ELR (cell line): Measurements from ENCODE around the gene CNOT8.
"Not testable (repeated sequence)": the region's sequence is repeated elsewhere in the genome, so short reads cannot be mapped to it uniquely, and the experiment has no call there.

Experiments used
- DNase-seq: peaks from one replicate; pipeline ENCODE4 v3.0.0-alpha.2; 2015; ENCODE audit warnings: low read depth

Gene CNOT8

GRCh38 chr5:154865466-154866184 lies 7.2 kb downstream of the CNOT8 start:
- DNase-seq: no peak

DNA sequence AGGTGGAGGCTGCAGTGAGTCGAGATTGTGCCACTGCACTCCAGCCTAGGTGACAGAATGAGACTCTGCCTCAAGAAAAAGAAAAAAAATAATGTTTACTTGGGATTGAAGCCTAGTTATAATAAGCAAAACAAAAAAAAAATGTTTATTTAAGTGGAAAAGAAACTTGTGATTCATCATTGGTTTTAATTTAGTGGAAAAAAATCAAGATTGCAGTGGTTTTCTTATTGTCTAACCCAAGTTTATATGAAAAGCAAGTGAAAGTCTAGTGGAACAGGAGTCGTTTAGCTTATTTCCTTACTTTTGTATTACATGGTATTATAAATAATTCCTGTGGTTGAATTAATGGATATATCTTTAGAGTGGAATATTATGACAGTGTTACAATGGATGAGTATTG lies 8.4 kb downstream of the CNOT8 start:
- DNase-seq: no peak

DNA sequence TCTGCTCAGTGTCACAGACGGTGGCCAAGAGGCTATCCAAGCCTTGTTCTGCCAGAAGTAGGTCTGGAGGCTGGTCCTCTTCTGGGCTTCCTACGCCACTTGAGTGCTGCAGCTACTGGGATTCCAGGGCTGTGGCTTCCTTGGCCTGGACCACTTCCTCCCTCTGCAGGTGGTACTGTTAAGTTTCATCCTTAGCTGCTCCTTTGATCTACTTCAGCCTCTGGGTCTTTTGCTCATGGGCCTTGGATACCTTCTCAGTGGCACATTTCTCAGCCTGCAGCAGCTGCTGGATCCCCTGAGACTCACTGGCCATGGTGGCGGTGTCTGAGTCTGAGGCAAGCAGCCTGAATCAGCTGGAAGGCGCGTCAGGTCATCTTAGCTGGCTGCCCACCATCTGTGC lies 10.3 kb downstream of the CNOT8 start:
- peak; percentile 33 for DNase-seq

- DNase-seq: no peak
Observed at GRCh38 chr5:154871734-154872133, 13.3 kb downstream of the CNOT8 start.

- DNase-seq: no peak
Observed at GRCh38 chr5:154873791-154874331, 15.4 kb downstream of the CNOT8 start.

GRCh38 chr5:154878642-154879335 lies 20.4 kb downstream of the CNOT8 start:
- peak; percentile 22 for DNase-seq

- DNase-seq: no peak
Observed at GRCh38 chr5:154881986-154882385, 23.6 kb downstream of the CNOT8 start.

GRCh38 chr5:154884424-154884823 lies 26.0 kb downstream of the CNOT8 start:
- DNase-seq: no peak

GRCh38 chr5:154885439-154885838 lies 27.0 kb downstream of the CNOT8 start:
- no peak for DNase-seq

- peak; percentile 10 for DNase-seq
Observed at GRCh38 chr5:154892369-154892771, 33.9 kb downstream of the CNOT8 start.

DNA sequence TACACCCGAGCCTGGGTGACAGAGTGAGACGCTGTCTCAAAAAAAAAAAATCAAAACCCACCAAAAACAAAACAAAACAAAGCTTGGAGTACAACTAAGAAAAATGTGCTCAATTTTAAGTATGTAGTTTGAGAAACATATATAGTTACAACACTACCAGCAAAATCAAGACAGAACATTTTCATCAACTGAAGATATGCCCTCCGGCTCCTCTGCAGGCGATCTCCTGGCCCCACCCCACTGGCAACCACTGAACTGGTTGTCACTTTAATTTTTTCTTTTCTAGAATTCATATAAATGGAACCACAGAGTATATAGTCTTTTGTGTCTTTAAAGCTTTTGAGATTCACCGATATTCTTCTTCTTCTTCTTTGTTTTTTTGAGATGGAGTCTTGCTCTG lies 35.0 kb downstream of the CNOT8 start:
- no peak for DNase-seq

DNA sequence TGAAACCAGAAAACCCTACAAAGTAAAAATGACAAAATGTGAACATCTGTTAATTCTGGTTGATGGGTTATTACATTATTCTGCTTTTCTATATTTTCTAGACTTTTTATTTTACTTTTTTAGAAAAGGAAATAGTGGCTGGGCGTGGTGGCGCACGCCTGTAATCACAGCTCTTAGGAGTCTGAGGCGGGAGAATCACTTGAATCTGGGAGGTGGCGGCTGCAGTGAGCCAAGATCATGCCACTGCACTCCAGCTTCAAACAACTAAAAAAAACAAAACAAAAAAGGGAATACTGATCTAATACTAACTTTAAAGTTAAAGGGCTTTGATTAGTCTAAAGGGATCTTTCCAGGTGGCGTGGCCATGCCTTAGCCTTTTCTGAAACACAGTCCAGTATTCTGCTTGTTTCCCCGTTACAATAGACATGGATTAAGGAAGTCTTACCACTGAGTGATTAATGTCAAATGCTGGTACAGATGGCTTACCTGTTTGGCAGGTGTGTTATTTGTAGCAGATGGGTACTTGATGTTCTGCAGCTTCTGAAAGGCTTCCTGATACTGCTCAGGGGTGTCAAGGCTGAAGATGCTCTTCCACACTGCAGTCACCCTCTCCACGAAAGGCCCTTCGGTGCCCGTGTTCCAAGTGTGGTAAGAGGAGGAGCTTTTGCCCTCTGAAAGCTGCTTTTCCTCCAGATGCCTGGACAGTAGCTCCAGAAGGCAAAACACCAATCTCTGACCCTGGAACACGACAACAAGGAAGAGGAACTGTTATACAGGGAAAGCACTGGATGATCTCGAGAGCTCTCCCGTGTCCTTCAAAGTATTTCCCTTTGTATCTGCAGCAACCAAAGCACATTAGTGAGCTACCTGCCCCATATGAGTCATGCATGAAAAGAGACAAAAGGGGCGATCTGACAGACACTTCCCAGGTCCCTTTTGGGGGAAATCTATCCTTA lies 37.5 kb downstream of the CNOT8 start:
- no peak for DNase-seq

DNA sequence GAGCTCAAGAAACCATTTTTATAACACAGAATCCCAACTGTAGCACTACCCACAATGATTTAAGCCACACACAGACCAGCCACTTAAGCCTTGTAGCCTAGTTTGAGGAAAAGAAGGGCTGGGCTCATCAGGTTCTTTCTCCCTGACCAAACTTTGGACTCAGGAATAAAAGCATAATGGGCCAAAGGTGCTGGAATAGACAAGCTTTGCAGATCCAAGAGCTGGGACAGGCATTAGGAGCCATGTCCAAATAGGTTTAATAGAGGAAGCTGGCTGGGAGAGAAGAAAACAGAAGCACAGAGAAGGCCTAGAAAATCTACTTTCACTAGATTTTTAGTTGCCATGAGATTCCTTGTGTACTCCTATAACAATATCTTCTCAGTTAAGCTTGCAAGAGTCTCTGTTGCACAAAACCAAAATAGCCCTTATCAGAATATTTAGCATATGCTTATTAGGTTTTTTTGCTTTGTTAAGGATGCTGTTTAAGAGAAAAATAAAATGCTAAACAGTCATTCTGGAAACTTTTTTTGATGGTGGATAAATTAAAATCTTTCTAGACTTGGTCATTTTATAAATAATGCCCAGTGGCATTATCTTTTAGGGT lies 38.2 kb downstream of the CNOT8 start:
- no peak for DNase-seq

DNA sequence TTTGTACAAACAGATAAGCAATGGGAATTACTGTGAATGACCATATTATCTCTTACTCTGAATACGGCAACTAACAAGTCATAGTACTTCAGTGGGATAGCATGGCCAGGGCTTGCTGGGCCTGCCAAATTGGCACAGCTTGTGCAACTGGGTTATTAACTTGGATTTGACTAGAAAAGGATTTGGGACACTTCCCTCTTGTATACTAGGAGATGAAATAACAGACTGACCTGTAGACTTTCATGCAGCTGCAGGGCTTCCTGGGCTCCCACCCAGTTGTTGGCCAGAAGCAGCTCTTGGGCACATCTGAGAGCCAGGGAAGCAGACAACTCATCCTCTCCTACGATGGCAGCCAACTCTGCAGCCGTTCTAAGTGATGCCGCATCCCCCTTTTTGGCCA lies 39.8 kb downstream of the CNOT8 start:
- no peak for DNase-seq

GRCh38 chr5:154899151-154899816 lies 40.9 kb downstream of the CNOT8 start:
- no peak for DNase-seq

DNA sequence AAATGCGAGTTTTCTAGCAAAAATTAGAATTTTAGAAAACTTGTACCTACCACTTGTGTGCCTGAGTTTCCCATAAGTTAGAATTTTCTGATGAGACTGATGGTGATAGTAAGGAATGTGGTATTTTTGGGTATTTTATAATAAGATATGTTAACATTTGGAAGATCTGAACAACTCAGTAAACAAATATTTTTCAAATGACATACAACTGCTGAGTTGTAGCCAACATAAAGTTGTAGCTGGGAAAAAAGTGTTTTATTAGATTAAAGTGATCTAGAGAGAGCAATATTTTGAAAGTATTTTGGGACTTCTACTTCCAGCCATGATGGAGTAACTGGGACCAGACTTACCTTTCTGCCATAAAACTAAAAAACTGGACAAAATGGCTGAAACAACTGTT lies 41.6 kb downstream of the CNOT8 start:
- no peak for DNase-seq

- DNase-seq: no peak
Observed at GRCh38 chr5:154901276-154901675, 42.8 kb downstream of the CNOT8 start.

DNA sequence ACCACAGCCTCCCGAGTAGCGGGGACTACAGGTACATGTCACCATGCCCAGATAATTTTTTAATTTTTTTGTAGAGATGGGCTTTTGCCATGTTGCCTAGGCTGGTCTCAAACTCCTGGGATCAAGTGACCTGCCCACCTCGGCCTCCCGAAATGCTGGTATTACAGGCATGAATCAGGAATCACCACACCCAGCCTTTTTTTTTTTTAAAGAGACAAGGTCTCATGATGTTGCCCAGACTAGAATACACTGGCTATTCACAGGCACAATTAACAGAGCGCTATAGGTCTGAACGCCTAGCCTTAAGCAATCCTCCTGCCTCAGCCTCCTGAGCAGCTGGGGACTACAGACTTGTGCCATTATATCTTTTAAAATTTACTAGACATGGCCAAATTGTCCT lies 43.5 kb downstream of the CNOT8 start:
- DNase-seq: no peak

DNA sequence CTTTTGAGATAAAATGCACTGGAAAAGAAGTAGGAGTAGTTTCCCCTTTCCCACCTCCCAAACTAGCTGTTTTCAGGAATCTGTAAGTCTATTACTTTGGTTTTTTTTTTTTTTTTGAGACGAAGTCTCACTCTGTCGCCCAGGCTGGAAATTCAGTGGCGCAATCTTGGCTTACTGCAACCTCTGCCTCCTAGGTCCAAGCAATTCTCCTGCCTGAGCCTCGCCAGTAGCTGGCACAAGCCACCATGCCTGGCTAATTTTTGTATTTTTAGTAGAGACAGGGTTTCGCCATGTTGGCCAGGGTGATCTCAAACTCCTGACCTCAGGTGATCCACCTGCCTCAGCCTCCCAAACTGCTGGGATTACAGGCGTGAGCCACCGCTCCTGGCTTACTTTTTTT lies 47.2 kb downstream of the CNOT8 start:
- not testable (repeated sequence) for DNase-seq

GRCh38 chr5:154916874-154917273 lies 58.4 kb downstream of the CNOT8 start:
- DNase-seq: peak; percentile 3

DNA sequence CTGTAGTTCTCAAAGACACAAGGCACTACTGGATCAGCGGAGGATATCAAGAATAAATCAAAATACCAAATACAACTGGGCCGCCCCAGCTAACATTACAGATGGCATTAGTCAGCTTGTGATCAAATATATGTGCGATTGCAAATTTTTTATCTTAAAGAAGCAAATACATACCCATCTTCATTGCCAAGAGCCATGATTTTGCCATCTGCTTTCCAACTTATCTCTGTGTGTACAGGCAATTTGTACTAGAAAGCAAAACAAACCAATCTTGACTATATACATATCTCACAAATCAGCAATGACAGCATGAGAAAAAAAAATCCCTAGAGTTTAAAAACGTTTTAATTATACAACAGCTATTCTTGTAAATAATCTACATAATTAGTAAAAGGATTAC lies 59.3 kb downstream of the CNOT8 start:
- no peak for DNase-seq
